ENCODE measurements around the gene SH3TC2.
"Not testable (repeated sequence)": the region's sequence is repeated elsewhere in the genome, so short reads cannot be mapped to it uniquely, and the experiment has no call there.

The SH3TC2 gene

DNA sequence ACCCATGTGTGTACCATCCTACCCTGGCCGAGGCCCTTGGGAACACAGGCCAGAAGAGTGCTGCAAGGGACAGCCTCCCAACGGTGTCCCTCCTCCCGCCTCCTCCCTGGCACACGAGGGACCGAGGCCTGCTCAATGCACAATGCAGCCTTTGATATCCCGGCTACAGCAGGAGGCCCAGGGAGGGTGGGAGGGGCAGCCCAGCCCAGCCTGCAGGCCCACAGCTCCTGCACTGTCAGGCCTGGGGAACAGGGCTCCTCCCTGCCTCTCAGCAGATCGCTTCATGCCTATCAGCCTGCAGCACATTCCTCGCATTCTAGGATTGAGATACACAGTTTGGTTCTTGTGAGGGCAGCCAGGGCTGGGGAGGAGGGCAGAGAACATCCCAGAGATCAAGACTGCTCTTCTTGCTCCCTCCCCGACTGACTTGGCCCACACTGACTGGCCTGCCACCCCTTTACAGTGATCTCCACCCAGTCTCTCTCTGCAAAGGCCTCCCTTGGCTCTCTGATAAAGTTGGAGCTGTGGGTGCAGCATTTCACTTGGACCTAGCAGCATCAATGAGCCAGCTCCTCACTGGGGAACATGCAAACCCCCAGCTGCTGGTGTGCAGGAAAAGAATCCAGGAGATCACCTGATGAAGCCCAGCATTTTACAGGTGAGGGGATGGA lies at the start of gene SH3TC2:
SH3TC2 (minus strand) TSS at position 46 of the 671 bp plus-strand sequence; CDS start at position 6, 40 bp downstream.
- DNase-seq: no peak

DNA sequence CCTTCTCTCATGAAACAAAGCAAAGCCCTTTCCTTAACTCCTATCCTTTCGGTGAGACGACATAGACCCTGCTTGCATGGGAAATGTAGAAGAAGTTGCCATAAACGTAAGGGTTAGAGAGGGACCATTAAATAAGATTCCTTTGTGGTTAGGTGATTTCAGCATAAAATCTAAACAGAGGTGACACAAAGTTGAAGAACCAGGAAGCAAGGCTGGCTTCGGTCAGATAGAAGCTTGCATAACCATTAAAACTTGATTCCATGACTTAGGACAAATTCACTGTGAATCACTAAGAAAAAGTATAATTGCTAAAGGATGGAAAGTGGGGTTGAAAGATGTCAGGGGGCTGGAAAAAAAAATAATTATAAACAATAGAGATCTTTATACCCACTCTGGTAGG lies 47.5 kb upstream of the SH3TC2 start:
- DNase-seq: no peak

DNA sequence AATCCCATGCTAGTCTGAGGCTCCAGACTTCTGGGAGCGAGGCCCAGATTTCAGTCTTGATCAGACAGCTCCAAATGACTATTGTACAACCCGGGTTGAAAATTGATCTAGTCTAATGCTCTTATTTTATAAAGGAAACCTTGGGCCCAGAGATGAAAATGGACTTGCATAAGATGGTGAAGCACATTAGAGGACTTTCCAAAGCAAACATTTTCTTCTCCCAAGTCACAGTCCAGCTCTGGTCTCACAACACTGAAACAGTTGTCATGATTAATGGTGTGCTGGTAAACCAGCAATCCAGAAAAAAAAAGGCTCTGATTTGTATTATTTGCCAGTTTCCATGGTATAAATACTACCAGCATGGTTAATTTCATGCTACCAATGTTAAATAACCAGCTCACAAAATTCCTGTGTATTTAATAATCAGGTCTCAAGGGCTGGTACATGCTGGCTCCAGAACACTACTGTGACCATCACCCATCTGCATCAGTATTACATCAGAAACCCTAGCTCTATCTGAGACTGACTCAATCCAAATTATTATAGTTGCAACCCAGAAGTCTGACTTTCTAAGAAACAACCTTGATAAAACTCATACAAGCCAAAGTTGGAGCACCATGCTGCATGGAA lies 45.9 kb upstream of the SH3TC2 start:
- DNase-seq: no peak

DNA sequence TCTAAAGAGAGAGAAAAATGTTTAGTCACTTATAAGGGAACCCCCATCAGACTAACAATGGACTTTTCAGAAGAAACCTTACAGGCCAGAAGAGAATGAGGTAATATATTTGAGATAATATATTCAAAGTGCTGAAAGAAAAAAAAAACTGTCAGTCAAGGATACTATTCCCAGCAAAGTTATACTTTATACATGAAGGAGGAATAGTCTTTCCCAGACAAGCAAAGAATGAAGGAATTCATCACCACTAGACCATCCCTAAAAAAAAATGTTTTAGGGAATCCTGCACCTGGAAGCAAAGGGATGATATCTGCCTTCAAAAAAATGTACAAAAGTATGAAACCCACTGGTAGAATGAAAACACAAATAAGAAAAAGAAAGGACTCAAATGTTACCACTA lies 37.5 kb upstream of the SH3TC2 start:
- DNase-seq: no peak

DNA sequence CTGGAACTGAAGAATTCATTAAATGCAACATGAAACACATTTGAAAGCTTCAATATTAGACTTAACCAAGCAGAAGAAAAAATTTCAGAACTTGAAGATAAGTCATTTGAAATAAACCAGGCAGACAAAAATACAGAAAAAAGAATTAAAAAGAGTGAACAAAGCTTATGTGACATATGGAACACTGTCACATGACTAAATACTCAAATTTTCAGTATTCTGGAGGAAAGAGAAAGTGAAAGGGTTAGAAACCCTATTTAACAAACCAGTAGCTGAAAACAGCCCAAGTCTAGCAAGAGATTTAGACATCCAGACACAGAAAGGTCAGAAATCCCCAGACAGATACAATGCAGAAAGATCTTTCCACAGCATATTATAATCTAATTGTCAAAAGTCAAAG lies 37.1 kb upstream of the SH3TC2 start:
- no peak for DNase-seq

DNA sequence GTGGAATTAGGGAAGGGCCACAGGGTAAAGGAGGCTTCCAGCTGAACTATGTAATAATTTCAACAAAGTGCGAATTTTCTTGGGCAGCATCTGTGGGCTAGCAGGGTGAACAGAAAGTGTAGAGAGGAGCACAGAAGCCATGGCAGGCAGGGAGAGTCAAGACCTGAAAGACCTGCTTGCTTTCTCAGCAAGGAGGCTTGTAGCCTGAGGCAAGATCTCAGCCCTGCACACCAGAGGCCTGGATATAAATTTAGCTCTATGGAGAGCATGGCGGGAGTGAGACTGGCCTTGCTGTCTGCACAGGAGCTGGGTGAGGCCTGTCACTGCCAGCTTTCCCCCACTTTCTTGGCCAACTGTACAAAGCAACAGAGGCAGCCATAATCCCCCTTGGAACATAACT lies 32.1 kb upstream of the SH3TC2 start:
- no peak for DNase-seq

DNA sequence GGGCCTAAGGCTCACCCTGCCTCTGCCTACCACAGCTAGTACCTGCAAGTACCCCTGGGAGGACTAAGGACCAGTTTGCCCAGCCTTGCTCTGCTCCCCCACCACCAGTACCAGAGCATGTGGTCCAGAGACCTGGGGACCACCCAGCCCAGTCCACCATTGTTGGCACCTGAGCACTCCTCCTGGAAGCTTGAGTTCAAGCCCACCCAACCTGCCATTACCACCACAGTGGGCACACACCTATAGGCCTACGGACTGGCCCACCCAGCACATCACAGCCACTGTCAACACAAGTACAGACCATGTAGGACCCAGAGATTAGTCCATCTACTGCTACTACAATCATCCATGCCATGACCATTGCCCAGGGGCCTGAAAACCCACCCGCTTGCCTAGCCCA lies 30.8 kb upstream of the SH3TC2 start:
- DNase-seq: no peak

DNA sequence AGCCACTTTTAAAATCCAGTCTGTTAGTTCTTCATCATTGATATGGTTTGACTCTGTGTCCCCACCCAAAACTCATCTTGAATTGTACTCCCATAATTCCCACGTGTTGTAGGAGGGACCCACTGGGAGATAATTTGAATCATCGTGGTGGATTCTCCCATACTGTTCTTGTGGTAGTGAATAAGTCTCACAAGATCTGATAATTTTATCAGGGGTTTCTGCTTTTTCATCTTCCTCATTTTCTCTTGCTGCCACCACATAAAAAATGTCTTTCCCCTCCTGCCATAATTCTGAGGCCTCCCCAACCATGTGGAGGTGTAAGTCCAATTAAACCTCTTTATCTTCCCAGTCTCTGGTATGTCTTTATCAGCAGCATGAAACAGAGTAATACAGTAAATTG lies 26.9 kb upstream of the SH3TC2 start:
- DNase-seq: no peak

DNA sequence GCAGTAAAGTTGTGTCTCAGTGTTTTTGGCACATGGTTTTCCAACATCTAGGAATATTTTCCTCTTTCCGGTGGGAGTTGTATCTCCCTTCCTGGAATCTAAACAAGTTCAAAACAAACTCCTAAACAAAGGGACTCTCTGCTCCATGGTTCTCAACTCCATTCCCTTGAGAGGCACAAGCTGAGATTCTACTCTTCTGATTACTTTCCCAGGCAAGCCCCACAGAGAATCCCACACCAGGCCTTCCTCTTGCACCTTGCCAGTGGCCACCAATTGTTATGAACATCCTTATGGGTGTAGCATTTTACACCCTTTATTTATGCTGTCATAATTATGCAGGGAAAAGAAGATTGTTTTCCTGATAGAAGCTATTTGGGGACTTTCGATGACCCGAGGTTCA lies 25.8 kb upstream of the SH3TC2 start:
- no peak for DNase-seq

DNA sequence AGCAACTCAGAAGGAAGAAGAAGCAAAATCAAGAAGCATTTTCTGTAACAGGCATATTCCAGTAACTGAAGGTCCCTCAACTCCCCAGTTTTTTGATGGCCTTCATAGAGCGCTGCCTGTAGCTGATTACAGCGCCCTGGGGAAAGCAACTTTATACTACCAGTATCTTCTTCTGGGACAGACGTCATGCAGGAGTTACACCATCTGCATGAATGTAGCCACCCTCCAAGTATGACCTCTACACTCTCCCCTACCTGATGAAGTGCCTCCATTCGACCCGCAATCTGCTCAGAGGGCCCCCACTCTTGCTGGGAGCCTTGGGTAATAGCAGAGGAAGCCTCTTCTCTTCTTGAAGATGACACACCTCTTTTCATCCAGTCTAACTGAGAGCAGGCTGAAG lies 21.0 kb upstream of the SH3TC2 start:
- no peak for DNase-seq

DNA sequence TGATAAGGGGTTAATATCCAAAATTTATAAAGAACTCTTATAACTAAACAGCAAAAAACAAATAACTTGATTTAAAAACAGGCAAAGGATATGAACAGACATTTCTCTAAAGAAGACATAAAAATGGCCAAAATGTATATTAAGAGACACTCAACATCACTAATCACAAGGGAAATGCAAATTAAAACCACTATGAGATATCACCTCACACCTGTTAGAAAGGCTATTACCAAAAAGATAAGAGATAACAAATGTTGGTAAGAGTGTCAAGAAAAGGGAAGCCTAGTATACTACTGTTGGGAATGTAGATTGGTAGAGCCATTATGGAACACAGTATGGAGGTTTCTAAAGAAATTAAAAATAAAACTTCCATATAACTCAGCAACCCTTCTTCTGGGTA lies 19.4 kb upstream of the SH3TC2 start:
- DNase-seq: no peak

DNA sequence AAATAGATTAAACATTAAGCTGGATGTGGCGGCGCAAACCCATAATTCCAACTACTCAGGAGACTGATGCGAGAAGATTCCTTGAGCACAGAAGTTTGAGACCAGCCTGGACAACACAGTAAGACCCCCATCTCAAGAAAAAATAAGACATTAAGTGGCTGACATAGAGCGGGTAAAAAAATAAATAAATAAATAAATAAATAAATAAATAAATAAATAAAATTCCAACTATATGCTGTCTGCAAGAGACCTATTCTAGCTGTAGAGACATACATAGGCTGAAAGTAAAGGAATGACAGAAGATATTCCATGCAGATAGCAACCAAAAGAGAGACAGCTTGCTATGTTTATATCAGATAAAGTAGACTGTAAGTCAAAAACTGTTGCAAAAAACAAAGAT lies 17.4 kb upstream of the SH3TC2 start:
- no peak for DNase-seq

DNA sequence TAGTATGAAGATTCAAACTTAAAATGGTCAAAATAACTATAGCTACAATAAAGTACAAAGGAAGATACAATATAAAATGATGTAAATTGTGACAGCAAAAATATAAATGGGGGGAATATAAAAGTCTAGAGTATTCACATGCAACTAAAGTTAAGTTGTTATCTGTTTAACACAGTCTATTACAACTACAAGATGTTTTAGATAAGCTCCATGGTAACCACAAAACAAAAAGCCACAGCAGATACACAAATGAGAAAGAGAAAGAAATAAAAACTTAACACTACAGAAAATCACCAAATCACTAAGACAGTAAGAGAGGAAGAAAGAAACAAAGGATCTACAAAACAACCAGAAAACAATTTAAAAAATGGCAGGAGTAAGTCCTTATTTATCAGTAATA lies 17.0 kb upstream of the SH3TC2 start:
- no peak for DNase-seq

DNA sequence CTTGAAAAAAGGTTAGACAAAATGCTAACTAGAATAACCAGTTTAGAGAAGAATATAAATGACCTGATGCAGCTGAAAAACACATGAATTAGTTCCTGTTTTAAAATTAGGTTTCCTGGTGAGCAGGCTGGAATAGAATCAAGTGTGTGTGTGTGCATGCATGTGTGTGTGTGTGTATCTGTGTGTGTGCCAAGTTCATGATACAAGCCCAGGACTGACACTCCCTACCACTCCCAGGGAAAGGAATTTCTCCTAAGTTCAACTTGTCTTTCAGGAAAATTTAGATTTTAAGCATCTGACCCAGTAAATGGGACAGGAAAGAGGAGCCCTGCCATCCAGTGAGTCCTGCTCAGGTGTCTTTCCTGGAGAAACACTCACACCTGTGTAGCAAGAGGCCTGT lies 11.2 kb upstream of the SH3TC2 start:
- not testable (repeated sequence) for DNase-seq

DNA sequence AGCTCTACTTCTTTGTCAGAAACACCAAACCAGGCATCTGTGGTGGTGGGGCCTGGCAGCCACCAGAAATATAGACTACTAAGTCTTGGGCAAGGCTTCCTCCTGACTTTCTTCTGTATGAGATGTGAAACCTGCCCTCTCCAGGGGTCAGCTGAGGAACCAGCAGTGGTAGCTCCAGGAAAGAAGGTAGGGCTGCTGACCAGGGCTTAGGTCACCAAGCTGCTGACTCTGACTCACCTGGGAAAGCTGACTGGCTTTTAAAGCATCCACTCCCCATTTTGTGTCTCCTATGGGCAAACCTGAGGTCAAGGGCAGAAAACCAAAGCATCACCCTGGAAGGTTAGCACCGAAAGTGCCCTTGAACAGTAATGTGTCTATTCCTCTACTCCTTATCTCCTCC lies 10.4 kb upstream of the SH3TC2 start:
- DNase-seq: no peak

DNA sequence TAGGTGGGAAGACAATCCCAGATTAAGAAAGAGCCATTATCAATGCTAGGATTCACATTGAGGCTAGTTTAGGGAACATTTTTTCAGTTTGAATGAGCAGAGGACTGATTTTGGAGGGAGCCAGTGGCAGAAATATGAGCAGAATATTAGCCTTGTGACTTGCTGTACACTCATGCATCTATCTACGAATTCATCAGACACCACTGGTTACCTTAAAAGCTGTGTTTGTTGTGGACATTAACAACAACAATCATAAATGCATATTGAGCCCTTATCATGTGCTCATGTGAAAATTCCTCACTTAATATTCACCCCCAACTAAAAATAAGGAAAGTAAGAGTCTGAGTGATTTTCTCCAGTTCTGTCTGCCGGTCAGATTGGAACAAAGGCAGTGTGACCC lies 9.9 kb upstream of the SH3TC2 start:
- no peak for DNase-seq

DNA sequence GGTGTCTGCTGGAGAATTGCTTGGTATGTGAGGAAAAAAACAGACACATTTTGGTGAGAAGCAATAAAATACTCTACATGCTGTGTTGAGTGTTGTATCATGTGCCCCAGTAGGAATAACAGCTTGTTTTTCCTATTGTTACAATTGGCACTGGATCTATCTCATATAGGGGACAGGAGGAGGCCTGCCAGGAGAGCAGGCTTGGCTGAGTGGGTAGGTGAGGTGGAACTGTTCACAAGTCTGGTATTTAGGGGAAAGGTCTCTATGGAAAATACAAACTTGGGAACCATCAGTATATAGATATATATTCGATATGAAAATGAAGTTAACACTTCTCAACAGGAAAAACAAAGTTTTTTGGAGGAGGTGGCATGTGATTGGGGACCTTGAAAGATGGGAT lies 9.5 kb upstream of the SH3TC2 start:
- DNase-seq: no peak

DNA sequence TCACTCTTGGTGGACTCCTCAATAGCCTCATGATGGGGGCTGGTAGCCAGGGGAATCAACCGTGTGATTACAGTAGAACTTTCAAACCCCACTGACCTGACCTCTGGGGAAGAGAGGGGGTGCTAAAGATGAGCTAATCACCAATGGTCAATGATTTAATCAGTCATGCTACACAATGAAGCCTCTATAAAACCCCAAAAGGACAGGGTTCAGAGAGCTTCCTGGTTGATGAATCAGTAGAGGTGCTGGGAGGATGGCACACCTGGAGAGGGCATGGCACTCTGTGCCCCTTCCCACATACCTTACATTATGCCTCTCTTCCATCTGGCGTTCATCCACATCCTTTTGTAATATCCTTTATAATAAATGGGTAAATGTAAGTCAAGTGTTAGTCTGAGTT lies 8.9 kb upstream of the SH3TC2 start:
- DNase-seq: no peak

DNA sequence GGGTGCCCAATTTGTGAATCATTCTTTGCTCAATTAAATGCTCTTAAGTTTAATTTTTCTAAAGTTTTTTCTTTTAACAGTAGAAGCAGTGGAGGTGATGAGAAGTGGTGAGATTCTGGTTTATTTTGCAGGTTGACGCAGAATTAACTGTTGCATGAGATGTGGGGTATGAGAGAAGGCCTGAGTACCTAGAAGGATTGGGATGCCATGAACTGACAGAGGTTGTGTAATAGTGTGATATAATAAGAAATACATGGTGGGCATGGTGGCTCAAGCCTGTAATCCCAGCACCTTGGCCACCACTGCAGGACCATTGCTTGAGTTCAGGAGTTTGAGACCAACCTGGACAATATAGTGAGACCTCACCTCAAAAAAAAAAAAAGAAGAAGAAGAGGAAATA lies 8.4 kb upstream of the SH3TC2 start:
- no peak for DNase-seq

DNA sequence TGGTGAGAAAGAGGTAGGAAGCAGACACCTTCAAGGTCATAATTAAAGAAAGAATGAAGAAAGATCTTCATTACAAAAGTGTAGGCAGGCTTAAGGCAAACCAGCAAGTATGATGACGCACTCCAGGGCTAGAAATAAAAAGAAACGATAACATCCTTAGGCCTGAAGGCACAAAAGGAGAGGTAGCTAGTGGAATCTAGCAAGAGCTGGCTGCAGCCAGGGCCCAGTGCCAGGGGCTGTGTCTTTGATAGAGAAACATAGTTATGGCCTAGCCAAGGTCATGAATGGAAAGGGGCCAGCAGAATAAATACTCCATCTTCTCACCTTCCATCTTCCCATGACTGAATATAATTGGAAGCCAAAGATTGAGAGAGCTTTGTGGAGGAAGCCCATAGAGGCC lies 6.8 kb upstream of the SH3TC2 start:
- no peak for DNase-seq

DNA sequence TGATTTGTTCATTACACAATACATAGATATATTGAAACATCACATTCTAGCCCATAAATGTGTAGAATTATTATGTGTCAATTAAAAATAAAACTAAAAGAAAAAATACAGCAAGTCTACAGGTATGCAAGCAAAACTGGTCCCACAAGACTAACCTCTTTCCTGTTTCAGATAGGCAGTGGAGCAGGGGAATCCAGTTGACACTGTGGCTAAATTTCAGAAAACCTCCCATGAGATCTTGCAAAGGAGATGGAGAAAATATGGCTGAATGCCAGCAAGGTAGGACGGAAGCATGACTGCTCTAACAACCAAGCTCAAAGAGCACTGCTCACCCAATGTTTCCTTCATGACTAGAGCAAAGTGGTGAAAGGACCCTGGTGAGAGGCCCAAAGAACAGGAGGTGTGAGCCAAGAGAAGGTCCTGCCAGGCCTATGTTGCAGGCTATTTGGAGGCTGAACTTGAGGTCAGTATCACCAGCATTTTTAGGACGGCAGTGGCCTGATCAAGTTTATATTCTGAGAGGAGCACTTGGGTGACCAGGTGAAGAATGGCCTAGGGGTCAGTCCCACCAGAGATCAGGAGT lies 1.1 kb upstream of the SH3TC2 start:
- no peak for DNase-seq

DNA sequence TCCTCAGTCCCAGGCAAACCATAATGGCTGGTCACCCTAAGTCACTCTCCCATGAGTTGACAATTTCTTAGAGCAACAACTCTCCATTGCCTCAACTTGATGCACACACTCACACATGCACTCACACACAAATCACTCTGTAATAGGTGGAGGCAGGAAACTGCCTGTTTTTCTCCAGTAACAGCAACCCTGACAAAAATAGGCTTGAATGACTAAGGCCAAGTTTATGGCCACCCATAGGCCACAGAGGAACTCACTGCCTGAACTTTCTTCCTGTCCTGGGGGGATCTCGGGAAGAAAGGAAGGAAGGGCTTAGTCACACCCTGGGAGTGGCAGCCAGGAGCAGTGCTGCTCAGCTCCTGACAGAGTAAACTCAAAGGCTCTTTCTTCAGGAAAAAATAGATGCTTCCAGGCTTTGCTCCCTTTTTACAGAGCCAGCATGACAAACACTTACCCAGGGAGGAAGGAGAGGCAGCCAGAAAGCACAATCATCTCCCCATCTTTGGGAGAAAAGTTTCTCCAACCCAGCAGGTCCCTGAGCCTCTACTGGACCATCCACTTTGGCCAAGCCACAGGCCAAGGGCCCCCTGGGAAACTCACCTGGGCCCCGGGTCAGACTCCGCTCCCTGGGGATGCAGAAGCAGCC lies 368 bp downstream of the SH3TC2 start:
- no peak for DNase-seq

DNA sequence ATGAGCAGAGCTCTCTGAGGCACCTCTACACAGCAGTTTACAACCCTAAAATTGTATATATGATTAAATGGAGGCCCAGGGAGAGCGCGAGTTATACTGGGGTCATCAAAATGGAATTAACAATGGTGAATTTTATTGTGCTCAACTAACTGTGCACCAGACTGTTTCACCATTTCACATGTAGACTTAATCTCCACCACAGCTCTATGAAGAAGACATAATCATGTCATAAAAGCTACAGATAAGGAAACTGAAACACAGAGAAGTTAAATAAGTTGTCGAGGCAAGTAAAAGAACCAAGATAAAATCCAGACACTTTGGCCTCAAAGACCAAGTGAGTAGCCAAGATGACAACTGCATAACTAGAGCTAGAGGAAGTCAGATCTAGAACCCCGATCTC lies 1.5 kb downstream of the SH3TC2 start:
- DNase-seq: no peak

DNA sequence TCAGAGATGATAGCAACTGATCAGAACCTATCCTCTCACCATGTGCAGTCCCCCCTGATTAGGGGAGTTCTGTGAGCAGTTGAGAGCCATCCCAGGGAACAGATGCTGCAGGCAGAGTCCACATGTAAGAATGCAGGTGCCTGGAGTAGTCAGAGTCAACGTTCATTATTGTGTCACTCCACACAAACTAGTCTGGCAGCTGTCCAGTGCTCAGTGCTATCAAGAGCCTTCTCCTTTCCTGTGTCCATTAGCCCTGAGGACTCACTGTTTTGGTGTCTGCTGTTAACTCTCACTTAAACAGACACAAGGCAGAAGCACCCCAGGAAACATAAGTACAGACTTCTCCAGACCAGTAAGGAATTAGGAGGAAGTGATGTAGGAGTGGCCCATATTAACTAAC lies 2.5 kb downstream of the SH3TC2 start:
- peak; percentile 40 for DNase-seq
